ENCODE measurements around the gene PTCH2. TPM values are rescaled to one million over a fixed set of nuclear protein-coding genes. Genes with fewer than 3 reads are reported as not detected.
"Not testable (repeated sequence)": the region's sequence is repeated elsewhere in the genome, so short reads cannot be mapped to it uniquely, and the experiment has no call there.

PTCH2 gene
- total RNA-seq, 1 donor from 2014 or later: 0.35 TPM

- DNase-seq (ENCODE audit: low spot score): peak; percentile 99
- intact Hi-C loops (cut with DNase I): loop anchor here (10.0 kb wide), 1 partner anchor 497 kb away; no protein-coding TSS in a partner anchor
These were observed 35.5 kb downstream of the PTCH2 start for GRCh38 chr1:44807364-44808062.

- intact Hi-C loops (cut with DNase I): loop anchor here (10.0 kb wide), 1 partner anchor 498 kb away; no protein-coding TSS in a partner anchor
- DNase-seq (ENCODE audit: low spot score): no peak
These were observed 36.2 kb downstream of the PTCH2 start, which contains the start of gene DYNLT4 for GRCh38 chr1:44806704-44807363. Gene DYNLT4 (minus strand): TSS chr1:44807351. CDS start chr1:44806668, 683 bp downstream.

- DNase-seq (ENCODE audit: low spot score): no peak
- intact Hi-C loops (cut with DNase I): loop anchor here (10.0 kb wide), 1 partner anchor 499 kb away; no protein-coding TSS in a partner anchor
These were observed 36.9 kb downstream of the PTCH2 start for GRCh38 chr1:44806025-44806703.

GRCh38 chr1:44805311-44806024 is 37.6 kb downstream of the PTCH2 start:
- no peak for DNase-seq (ENCODE audit: low spot score)

GRCh38 chr1:44803312-44804095 is 39.5 kb downstream of the PTCH2 start:
- intact Hi-C loops (cut with DNase I): loop anchor here (5.0 to 10.0 kb wide), 2 partner anchors 209 to 501 kb away; partner anchors contain the start of genes HECTD3 and UROD
- DNase-seq (ENCODE audit: low spot score): no peak

More at GRCh38 chr1:44805311-44806024, 37.6 kb downstream of the PTCH2 start:
- intact Hi-C loops (cut with DNase I): loop anchor here (10.0 kb wide), 1 partner anchor 499 kb away; no protein-coding TSS in a partner anchor

DNA sequence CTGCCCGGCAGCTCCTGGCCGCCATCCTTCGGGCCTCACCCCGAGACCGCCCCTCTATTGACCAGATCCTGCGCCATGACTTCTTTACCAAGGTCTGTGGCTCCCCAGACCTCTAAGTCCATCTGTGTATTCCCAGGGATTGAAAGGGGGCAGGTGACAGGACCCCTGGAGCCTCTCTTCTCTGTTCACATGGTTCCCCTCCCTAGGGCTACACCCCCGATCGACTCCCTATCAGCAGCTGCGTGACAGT is 40.1 kb downstream of the PTCH2 start:
- DNase-seq (ENCODE audit: low spot score): no peak
- intact Hi-C loops (cut with DNase I): loop anchor here (5.0 to 10.0 kb wide), 2 partner anchors 209 to 502 kb away; partner anchors contain the start of genes HECTD3 and UROD

DNA sequence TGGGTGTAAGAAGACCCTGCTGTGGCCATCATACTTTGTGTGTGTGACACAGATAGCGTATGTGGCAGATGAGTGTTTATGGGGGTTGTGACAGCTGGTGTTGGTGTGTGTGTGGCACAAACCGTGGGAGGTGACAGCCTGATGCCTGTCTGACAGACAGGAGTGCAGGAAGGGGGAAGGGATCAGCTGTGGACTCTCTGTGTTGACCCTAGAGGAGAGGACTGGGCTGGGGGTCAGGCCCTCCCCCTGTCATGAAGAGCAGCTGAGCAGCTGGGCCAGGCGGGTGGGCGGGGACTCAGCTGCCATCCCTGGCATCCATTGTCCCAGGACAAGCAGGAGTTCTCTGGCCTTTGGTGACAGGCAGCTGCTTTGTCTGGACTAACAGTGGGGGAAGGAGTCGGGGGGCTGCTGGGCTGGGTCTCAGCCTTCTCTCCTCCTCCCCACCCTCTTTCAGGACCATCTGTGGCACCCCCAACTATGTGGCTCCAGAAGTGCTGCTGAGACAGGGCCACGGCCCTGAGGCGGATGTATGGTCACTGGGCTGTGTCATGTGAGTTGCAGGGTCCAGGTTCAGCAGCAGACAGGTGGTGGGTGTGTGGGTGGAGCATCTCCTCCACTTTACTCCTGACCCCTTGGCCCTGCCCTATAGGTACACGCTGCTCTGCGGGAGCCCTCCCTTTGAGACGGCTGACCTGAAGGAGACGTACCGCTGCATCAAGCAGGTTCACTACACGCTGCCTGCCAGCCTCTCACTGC is 40.6 kb downstream of the PTCH2 start:
- intact Hi-C loops (cut with DNase I): loop anchor here (5.0 to 10.0 kb wide), 2 partner anchors 210 to 502 kb away; partner anchors contain the start of genes HECTD3 and UROD

GRCh38 chr1:44801491-44802305 is 41.4 kb downstream of the PTCH2 start:
- intact Hi-C loops (cut with DNase I): loop anchor here (2.0 to 10.0 kb wide), 3 partner anchors 17 to 503 kb away; partner anchors contain the start of genes HECTD3 and UROD
- no peak for DNase-seq (ENCODE audit: low spot score)

More for the DNA sequence above, 40.6 kb downstream of the PTCH2 start:
- DNase-seq (ENCODE audit: low spot score): no peak

- peak; percentile 100 for DNase-seq (ENCODE audit: low spot score)
- intact Hi-C loops (cut with DNase I): loop anchor here (2.0 to 10.0 kb wide), 4 partner anchors 19 to 505 kb away; partner anchors contain the start of genes HECTD3 and UROD
These were observed 43.1 kb downstream of the PTCH2 start, which contains the start of gene PLK3 for GRCh38 chr1:44799770-44800584. Gene PLK3 (plus strand): TSS chr1:44800377. CDS start chr1:44800464, 87 bp downstream.

GRCh38 chr1:44798481-44799365 is 44.3 kb downstream of the PTCH2 start:
- intact Hi-C loops (cut with DNase I): loop anchor here (2.0 kb wide), 1 partner anchor 36 kb away; no protein-coding TSS in a partner anchor
- DNase-seq (ENCODE audit: low spot score): no peak

GRCh38 chr1:44797886-44798285 is 45.2 kb downstream of the PTCH2 start:
- intact Hi-C loops (cut with DNase I): loop anchor here (2.0 kb wide), 1 partner anchor 37 kb away; no protein-coding TSS in a partner anchor
- not testable (repeated sequence) for DNase-seq (ENCODE audit: low spot score)

DNA sequence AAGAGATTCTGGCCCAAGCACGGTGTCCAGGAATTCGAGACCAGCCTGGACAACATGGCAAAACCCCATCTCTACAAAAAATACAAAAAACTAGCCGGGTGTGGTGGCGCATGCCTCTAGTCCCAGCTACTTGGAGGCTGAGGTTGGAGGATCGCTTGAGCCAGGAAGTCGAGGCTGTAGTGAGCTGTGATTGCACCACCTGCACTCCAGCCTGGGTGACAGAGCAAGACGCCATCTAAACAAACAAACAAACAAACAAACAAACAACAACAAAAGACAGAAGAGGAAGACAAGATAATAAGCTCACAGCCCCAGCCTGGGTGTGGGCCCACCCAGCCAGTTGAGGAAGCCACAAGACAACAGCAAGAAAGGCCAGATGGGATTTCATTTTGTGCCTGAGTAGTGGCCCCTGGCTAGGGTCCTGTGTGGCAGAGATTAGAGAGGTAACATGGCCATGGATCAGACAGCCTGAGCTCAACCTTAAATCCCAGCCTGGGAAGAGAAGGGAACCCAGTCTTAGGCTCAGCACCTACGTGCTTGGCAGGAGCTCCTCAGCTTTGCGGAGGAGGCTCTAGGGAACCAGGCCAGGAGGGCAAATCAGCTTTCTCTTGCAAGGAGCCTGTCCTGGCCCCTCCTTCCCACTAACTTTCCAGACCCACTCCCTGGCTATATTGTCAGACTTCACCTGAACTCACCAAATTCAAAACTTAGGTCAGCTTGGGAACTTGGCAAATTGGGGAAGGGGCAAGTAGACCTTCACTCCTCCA is 50.1 kb downstream of the PTCH2 start:
- DNase-seq (ENCODE audit: low spot score): no peak
- intact Hi-C loops (cut with DNase I): no loop called here

DNA sequence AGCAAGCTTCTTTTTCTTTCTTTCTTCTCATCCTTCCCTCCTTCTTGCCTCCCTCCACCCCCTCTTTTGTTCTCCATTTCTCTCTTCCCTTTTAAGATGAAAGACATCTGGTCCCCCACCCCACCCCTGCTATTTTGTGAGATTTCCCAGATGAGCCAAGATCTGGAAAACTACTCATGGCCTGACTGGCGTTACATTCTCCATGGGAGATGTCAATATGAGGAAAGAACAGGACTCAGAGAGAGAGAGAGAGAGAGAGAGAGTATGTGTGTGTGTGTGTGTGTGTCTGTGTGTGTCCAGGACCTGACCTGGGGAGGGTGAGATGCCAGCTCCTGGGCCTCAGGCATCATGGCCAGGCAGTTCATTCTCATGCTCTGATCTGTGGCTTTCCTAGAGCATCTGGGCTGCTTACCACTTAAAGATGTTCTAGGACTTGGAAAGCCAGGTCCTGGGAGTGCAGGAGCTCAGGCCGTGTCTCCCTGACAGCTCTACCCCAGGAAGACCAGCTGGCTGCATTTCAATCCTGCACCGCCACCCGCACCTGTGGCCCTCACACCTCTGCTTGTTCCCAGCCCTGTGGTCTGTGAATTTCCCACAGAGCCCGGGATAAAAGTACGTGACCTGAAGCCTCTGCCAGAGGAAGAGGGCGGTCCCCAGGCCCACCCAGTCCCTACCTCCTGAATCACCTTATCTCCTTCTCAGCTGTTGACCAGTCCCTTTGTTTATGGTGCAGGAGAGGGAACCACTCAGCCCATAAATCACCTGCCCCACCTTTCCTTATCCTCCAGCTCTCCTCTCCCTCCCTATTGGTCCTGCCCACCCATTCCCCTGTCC is 51.9 kb downstream of the PTCH2 start:
- DNase-seq (ENCODE audit: low spot score): no peak
- intact Hi-C loops (cut with DNase I): no loop called here
